LoVo (cell line): ENCODE measurements around the gene MAPK4.

Experiments used
- DNase-seq: peaks from one replicate; pipeline ENCODE4 v3.0.0-alpha.2; 2016; ENCODE audit warnings: low spot score

MAPK4 gene

GRCh38 chr18:50623694-50624352, 63.9 kb downstream of the MAPK4 start:
- DNase-seq: no peak

- DNase-seq: no peak
These were observed 65.1 kb downstream of the MAPK4 start for GRCh38 chr18:50624981-50625380.

DNA sequence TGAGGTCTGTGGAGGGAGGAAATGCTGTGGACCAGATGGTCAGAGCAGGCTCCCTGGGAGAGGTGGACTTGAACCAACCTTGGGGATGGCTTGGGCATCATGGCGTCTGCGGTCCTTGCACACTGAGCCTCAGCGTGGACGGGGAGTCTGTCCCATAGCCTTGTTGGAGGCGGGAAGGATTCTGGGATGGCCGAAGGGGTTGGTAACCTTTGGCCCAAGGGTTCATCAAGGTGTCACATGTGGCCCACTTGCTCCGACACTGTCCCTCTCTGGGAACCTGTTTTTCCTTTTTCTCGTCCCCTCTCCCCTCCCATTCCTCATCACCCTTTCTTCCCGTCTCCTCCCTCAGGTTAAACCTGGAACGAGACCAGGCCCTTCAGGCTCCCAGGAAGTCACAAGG, 66.4 kb downstream of the MAPK4 start:
- no peak for DNase-seq

DNA sequence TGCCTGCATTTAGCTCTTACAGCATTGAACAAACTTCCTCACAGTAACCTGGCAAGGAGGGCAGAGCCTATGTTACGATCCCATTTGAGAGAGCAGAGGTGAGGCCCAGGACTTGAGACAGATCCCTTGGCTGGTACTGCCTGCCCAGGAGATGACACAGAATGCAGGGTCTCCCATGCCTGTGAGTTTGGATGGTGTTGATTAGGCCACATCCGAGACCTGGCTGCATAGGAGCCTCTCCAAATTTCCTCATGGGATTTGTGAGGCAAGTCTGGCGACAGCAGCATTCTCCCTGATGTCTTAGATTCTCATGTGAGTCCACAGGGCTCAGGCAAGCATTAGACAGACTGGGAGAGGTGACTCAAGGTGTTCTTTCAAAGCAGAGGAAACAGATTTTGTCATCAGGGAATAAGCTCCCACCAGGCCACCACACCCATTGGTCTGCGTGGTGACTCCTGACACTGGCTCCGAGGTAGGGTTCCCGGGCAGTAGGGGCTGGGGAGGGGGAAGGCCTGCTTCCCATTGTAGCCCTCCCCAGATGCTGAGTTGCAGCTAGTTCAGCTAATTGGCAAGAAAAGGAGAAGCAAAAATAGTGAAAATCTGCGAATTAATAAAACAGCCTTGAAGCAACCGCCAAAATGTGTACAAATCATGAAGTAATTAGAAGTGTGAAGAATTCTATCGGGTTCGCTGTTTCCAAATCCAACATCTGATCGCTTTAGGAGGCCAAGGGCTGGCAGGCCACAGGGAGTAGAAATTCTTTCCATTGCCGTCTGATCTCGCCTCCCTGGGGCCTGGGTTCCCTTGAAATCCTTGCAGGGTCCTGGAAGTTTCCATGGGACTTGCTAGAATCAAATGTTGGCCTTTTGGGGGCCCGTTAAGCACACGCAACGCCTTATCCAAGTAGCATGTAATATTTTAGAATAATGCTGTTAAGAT, 68.0 kb downstream of the MAPK4 start:
- DNase-seq: no peak

- DNase-seq: no peak
These were observed 68.6 kb downstream of the MAPK4 start for GRCh38 chr18:50628533-50628905.

DNA sequence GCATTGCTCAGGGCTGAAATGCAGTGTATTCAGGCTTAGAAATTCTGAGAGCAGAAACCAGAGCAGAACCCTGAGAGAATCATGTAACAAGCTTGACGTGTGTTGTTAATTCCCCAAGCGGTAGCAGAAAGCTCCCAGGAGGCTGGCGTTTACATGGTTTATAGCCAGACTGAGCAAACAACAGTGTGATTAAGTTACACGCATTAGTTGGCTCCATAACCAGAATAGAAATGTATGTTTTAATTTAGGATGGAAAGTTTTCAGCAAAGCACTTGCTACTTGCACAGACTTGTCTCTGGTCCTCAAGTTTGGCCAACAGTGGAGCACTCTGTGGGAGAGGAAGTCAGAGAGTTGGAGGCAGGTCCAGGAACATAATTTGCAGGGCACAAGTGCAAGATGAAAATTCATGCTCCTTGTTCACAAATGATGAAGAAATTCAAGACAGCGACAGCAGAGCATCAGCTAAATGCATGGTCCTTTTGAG, 69.3 kb downstream of the MAPK4 start:
- DNase-seq: no peak

DNA sequence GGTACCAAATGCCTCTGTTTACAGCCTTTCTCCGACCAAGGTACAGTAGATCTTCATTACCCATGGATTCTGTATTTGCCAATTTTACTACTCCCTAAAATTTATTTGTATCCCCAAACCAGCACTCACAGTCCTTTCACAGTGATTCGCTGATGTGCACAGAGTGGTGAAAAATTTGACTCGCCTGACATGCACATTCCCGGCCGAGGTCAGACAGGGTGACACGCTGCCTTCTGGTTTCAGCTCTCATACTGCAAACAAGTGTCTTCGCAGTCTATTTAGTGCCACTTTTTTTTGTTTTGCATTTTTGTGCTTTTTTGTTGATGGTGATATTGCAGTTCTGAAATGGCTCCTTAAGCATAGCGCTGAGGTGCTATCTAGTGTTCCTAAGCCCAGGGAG, 71.0 kb downstream of the MAPK4 start:
- DNase-seq: no peak

GRCh38 chr18:50632895-50633515, 73.1 kb downstream of the MAPK4 start:
- DNase-seq: no peak

GRCh38 chr18:50633992-50634391, 74.1 kb downstream of the MAPK4 start:
- DNase-seq: no peak

DNA sequence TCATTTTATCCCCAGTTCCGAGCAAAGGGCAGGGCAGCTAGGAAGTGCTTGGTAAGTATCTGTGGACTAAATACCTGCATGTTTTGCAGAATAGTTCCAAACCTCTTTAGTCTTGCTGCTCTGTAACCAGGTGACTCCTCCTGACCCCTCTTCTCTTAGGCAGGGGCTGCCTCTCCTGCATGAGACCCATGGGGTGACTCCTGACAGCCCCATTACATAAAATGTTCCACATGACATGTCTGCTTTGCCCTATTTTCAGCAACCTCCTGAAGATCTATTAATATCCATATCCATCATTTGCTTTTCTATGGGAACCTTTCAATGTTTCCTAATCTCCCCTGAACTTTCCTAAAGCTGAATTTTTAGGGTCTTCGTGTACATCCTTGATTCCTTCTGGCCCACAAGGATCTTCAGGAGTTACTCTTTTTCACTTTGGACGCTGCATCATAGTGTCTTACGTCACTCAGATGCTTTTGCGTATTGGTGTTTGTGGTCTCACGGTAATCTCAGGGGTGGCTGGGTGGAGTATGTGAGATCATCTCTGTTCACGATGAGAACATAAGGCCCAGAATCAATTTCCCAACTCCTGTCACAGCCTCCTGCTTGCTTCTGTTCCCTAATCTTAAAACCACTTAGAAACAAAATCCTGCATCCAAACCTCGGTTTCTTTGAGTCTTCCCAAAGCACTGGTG, 76.6 kb downstream of the MAPK4 start:
- no peak for DNase-seq

- DNase-seq: no peak
These were observed 78.4 kb downstream of the MAPK4 start for GRCh38 chr18:50638016-50638883.

GRCh38 chr18:50638884-50639420, 79.1 kb downstream of the MAPK4 start:
- no peak for DNase-seq

- no peak for DNase-seq
These were observed 79.8 kb downstream of the MAPK4 start for GRCh38 chr18:50639711-50640110.

- no peak for DNase-seq
These were observed 82.6 kb downstream of the MAPK4 start for GRCh38 chr18:50642439-50642838.

GRCh38 chr18:50644146-50644545, 84.3 kb downstream of the MAPK4 start:
- no peak for DNase-seq

DNA sequence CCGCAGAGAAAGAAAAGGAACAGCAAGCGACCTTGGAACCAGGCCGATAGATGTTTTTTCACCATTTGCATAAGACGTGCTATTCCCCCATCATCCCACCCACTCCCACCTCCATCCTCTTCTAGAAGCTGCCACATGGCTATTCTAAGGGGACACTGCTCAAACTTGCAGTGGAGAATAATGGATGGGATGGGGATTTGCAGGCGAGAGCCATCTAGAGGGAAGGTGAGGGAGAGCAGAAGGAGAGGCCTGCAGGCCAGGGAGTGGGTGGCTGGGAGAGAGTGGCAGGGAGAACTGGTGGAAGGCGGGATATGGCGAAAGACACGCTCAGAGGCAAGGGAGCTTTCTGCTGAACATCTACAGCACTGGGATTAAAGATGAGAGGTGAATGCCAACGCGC, 84.9 kb downstream of the MAPK4 start:
- no peak for DNase-seq

GRCh38 chr18:50647237-50647636, 87.3 kb downstream of the MAPK4 start:
- DNase-seq: no peak

DNA sequence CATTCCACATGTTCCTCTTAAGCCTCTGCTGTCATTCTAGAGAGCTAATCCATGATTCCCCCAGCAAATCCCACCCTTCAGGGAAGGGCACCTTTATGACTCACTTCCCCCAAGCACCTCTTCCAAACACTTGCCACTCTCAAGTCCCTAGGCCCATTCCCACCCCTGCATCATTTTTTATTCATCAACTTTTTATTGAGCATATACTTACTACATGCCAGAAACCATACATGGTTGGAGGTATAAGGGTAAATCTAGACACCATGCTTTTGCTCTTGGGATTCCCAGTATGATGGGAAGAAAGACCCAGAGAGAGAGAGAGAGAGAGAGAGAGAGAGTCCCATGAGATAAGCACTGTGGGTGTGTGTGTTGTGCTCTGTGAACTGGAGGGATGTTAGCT, 87.9 kb downstream of the MAPK4 start:
- no peak for DNase-seq

DNA sequence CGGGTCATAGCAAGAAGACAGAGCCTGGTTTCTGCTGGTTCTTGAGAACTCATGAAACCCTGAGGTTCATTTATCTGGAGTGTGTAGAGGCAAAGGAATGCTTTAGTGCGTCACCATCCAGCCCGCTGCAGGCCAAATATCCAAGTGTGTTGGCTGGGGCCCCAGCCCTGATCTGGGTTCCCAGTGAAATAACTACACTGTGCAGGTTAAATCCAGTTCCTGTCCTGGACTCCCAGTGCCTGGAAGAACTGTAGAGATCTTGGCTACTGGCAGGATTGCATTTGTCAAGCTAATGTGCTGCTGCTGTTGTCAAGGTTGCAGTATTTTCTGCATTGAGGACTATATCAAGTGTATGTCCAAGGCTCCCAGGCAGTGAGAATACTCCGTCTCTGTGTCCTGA, 89.9 kb downstream of the MAPK4 start:
- no peak for DNase-seq

- no peak for DNase-seq
These were observed 91.4 kb downstream of the MAPK4 start for GRCh38 chr18:50651334-50651733.
